OCI-LY7 (cell line): ENCODE measurements around the gene ATG16L2.

ENCODE experiments used
- EZH2phosphoT487 ChIP-seq: fragments of 200-600 bp; sonication (generic); IDR thresholded peaks from 2 replicates; pipeline ENCODE4 v1.6.1; 2018; ENCODE audit warnings: low read depth, borderline replicate concordance, mild to moderate bottlenecking, mixed run types, antibody characterized with exemption, low read length, moderate library complexity, mixed read lengths
- TF ChIP-seq, protein P1 (sequence below): fragments of 200-600 bp; sonication (generic); conservative IDR thresholded peaks from 2 replicates; pipeline ENCODE4 v1.5.1; 2014; ENCODE audit warnings: mild to moderate bottlenecking, antibody characterized with exemption, low read length, moderate library complexity, mixed read lengths

DNA sequence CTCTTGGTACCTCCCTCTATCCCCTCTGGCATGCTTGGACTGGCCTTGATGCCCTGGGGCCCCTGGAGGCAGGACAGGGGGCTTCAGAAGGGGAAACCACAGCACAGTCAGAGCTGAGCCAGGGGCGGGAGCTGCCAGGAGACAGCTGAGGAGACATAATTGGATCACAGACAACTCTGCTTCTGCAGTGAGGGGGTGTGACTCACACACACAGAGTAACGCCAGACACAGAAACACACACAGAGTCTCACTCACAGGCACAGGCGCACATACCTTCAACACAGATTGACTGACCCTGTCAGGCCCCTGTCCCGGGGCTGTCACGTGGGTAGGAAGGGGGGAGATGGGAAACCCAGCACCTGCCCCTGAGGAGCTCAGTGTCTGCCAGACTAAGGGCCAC is 40.9 kb upstream of the ATG16L2 start:
- TF ChIP-seq, protein P1, sequence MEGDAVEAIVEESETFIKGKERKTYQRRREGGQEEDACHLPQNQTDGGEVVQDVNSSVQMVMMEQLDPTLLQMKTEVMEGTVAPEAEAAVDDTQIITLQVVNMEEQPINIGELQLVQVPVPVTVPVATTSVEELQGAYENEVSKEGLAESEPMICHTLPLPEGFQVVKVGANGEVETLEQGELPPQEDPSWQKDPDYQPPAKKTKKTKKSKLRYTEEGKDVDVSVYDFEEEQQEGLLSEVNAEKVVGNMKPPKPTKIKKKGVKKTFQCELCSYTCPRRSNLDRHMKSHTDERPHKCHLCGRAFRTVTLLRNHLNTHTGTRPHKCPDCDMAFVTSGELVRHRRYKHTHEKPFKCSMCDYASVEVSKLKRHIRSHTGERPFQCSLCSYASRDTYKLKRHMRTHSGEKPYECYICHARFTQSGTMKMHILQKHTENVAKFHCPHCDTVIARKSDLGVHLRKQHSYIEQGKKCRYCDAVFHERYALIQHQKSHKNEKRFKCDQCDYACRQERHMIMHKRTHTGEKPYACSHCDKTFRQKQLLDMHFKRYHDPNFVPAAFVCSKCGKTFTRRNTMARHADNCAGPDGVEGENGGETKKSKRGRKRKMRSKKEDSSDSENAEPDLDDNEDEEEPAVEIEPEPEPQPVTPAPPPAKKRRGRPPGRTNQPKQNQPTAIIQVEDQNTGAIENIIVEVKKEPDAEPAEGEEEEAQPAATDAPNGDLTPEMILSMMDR = no peak
- TF ChIP-seq EZH2phosphoT487 = no peak
